HCT116 (cell line): ENCODE measurements around the gene TMEM40.

ENCODE experiments used
- CEBPB ChIP-seq: IDR thresholded peaks from 2 replicates; pipeline ENCODE4 v1.6.1; 2012; ENCODE audit warnings: low read depth
- ELF1 ChIP-seq: IDR thresholded peaks from 2 replicates; pipeline ENCODE4 v1.6.1; 2012; ENCODE audit warnings: low read depth, borderline replicate concordance
- EZH2 ChIP-seq: fragments of 200-600 bp; sonication (generic); IDR thresholded peaks from 2 replicates; pipeline ENCODE4 v1.6.1; 2017; ENCODE audit warnings: antibody characterized with exemption, mixed run types
- EZH2phosphoT487 ChIP-seq: fragments of 200-600 bp; IDR thresholded peaks from 2 replicates; pipeline ENCODE4 v1.6.1; 2018; ENCODE audit warnings: antibody characterized with exemption, borderline replicate concordance
- JUND ChIP-seq: IDR thresholded peaks from 2 replicates; pipeline ENCODE4 v1.6.1; 2012
- POLR2A ChIP-seq: IDR thresholded peaks from 2 replicates; pipeline ENCODE4 v1.7.0; 2011; ENCODE audit warnings: borderline replicate concordance; ENCODE audit not compliant: insufficient read depth, insufficient read length; ENCODE audit errors: extremely low read depth
- RAD21 ChIP-seq: IDR thresholded peaks from 2 replicates; pipeline ENCODE4 v1.6.1; 2012; ENCODE audit warnings: low read depth, mild to moderate bottlenecking
- YY1 ChIP-seq: IDR thresholded peaks from 2 replicates; pipeline ENCODE4 v1.6.1; 2011; ENCODE audit warnings: low read length, low read depth, moderate library complexity, mild to moderate bottlenecking; ENCODE audit not compliant: insufficient replicate concordance; ENCODE audit errors: extremely low read depth
- ZFX ChIP-seq: fragments of 450-650 bp; IDR thresholded peaks from 2 replicates; pipeline ENCODE4 v1.6.1; 2017
- ZNF274 ChIP-seq: fragments of 200-500 bp; sonication (Bioruptor generic); IDR thresholded peaks from 2 replicates; pipeline ENCODE4 v1.6.1; 2014; ENCODE audit warnings: mild to moderate bottlenecking, low read depth, low read length, inconsistent platforms
- TF ChIP-seq, protein P1 (sequence below), 3 experiments: fragments of 200-600 bp in 1 of 3; sonication (generic) in 1 of 3; IDR thresholded peaks in 2 of 3; conservative IDR thresholded peaks in 1 of 3; 2 replicates each; pipeline ENCODE4 v1.5.1; 2012 to 2017; ENCODE audit warnings: low read depth in 2 of 3, low read length in 2 of 3, antibody characterized with exemption in 1 of 3, borderline replicate concordance in 1 of 3, control low read depth in 1 of 3, mild to moderate bottlenecking in 1 of 3, mixed read lengths in 1 of 3, mixed run types in 1 of 3, moderate library complexity in 1 of 3; ENCODE audit not compliant: insufficient read depth in 1 of 3
- TF ChIP-seq, protein P2 (sequence below): IDR thresholded peaks from 2 replicates; pipeline ENCODE4 v1.6.1; 2011; ENCODE audit warnings: mild to moderate bottlenecking, low read length, moderate library complexity; ENCODE audit not compliant: insufficient replicate concordance; ENCODE audit errors: extremely low read depth

- no peak for TF ChIP-seq RAD21
- TF ChIP-seq, protein P1, sequence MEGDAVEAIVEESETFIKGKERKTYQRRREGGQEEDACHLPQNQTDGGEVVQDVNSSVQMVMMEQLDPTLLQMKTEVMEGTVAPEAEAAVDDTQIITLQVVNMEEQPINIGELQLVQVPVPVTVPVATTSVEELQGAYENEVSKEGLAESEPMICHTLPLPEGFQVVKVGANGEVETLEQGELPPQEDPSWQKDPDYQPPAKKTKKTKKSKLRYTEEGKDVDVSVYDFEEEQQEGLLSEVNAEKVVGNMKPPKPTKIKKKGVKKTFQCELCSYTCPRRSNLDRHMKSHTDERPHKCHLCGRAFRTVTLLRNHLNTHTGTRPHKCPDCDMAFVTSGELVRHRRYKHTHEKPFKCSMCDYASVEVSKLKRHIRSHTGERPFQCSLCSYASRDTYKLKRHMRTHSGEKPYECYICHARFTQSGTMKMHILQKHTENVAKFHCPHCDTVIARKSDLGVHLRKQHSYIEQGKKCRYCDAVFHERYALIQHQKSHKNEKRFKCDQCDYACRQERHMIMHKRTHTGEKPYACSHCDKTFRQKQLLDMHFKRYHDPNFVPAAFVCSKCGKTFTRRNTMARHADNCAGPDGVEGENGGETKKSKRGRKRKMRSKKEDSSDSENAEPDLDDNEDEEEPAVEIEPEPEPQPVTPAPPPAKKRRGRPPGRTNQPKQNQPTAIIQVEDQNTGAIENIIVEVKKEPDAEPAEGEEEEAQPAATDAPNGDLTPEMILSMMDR (IDR thresholded peaks at IDR 0.05 in 2 of 3, conservative IDR thresholded peaks at IDR 0.05 in 1 of 3; ENCODE audit: borderline replicate concordance in 1 of 3, insufficient read depth in 1 of 3, low read depth in 2 of 3, low read length in 2 of 3) = no peak
- TF ChIP-seq ELF1 = no peak
- TF ChIP-seq POLR2A = no peak
- TF ChIP-seq YY1 = no peak
- TF ChIP-seq CEBPB = no peak
- TF ChIP-seq EZH2 = no peak
- TF ChIP-seq, protein P2, sequence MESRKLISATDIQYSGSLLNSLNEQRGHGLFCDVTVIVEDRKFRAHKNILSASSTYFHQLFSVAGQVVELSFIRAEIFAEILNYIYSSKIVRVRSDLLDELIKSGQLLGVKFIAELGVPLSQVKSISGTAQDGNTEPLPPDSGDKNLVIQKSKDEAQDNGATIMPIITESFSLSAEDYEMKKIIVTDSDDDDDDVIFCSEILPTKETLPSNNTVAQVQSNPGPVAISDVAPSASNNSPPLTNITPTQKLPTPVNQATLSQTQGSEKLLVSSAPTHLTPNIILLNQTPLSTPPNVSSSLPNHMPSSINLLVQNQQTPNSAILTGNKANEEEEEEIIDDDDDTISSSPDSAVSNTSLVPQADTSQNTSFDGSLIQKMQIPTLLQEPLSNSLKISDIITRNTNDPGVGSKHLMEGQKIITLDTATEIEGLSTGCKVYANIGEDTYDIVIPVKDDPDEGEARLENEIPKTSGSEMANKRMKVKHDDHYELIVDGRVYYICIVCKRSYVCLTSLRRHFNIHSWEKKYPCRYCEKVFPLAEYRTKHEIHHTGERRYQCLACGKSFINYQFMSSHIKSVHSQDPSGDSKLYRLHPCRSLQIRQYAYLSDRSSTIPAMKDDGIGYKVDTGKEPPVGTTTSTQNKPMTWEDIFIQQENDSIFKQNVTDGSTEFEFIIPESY = no peak
- TF ChIP-seq EZH2phosphoT487 = no peak
- no peak for TF ChIP-seq ZFX
- no peak for TF ChIP-seq ZNF274
- TF ChIP-seq JUND = no peak
Observed at GRCh38 chr3:12710062-12710461, 49.0 kb downstream of the TMEM40 start.
